SH-SY5Y (cell line): Measurements from ENCODE around the gene SLFN5.

Experiments used
- GATA2 ChIP-seq: IDR thresholded peaks from 2 replicates; pipeline ENCODE4 v1.6.1; 2011; ENCODE audit warnings: mild to moderate bottlenecking, low read depth, low read length
- GATA3 ChIP-seq: IDR thresholded peaks from 2 replicates; pipeline ENCODE4 v1.6.1; 2011; ENCODE audit warnings: low read depth, mild to moderate bottlenecking, low read length, moderate library complexity

DNA sequence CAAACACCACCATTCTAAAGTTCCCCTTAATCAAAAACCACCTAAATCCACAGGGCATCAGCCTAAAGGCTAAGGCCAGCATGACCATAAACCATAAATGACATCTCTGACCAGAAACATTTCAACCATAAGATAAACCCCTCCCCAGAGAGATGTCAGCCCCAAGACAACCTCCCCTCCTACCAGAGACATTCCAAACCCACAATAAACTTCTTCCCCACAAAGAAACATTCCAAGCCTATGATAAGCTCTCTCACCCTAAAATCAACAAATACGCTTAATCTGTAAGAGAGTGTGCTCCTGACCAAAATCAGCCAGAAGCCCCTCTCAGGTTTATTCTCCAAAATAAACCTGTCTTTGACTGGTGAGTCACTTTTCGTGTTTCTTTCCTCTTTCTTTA lies 54.8 kb downstream of the SLFN5 start:
- no peak for TF ChIP-seq GATA3
- no peak for TF ChIP-seq GATA2
